NOMO-1 (cell line): ENCODE measurements around the gene ERC2.

Source experiments
- DNase-seq, 2 experiments: peaks; one replicate each; lab custom pipeline; 2025; ENCODE audit not compliant: unreplicated experiment in 2 of 2; lab: John Stamatoyannopoulos, UW

Gene ERC2

DNA sequence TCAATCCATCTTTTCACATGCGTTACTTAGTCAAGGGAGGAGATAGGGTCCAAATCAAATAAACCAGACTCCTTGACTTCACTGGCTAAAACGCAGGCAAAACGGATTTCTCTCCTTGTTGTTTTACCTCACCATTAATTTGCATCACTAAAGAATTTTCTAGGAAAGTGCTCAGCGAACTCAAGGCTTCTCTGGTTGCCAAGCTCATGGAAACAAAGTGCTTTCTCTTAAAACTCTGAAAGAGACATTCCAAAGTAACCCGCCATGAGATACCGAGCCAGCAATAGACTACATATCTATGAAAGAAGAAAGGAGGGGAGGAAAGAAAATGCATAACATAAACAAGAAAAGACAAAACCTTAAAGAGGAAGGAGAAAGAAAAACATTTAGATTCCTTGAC is 769.4 kb downstream of the ERC2 start:
- DNase-seq: no peak

DNA sequence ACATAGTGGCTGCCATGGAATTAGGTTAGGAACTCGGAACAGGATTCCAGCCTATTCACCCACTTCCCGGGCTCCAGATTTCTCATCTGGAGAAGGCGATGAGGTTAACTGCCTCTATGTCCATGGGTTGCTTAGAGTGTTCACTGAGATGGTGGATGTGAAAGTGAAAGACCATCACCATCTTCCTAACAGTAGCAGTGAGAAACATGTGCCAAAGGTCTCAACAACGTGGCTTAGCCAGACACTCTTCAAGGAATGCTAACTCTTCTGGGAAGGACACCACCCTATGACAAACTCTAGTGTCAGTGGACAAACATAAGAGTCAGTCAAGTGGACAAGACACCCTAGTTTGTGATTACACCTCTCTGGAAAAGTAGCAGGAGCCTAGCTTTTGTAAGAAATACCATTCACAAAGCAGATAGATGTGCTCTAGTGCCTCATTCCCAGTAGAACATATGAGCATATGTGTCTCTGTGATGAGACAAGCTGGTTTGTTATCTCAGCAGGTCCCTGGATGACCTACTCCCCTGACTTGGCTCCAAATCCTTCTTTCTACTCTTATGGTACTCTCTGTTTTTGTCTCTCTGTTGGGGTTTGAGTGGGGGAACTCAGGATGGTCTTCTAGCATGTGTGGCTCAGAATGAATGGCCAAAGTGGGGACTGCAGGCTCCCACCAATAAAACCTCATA is 770.9 kb downstream of the ERC2 start:
- no peak for DNase-seq

DNA sequence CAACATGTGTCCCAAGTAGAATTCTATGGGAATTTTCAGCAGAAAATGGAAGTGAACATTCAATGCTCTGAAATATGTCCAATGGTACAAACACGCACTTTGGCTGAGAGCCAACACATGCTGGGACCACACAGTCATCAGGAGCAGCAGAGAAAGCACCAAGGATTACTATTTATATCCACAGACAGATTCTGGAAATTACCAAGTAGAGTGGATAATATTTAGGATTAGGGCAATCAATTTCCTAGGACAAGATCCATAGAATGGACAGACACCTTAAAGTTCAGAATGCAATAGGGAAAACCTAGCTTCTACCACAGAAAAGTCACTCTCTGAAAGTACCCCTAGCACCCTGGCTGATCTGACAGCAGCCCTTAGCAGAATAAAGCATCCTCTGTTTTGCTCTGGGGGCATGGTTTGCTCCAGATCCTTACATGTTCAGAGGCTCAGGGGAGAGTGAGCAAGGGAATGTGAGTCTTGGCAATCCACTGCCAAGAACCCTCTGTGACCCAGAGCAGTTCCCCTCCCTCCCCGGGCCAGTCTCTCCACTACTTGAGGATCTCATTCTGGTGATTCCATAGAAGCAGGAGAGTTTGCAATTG is 775.2 kb downstream of the ERC2 start:
- no peak for DNase-seq

DNA sequence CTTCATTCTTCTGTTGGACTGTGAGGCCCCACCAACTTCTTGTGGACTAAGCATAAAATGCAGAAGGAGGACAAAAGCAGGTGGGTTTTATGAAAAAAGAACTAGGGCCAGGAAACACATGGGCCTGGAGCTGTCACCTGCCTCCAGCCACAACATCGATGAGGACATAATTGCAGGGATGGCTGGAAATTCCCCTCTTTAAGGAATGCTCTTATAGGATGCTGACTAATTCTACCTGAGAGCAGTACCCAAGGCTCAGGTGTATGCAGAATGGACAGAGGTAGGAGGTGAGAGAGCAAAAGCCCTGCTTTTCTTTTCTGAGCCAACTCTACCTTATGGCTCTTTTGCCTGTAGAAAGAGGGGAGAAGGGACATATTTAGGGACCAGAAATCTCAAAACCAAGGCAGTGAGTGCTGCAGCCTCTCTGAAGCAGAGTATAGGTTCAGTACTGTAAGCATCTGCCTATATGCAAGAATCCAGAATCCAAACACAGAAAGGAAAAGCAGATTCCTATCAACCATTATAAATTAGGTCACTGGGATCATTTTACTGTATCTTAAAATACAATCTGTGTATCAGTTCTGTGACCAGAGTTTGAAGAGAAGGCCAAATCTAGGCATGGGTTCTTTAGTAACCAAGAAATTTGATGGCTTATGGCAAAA is 775.8 kb downstream of the ERC2 start:
- no peak for DNase-seq

DNA sequence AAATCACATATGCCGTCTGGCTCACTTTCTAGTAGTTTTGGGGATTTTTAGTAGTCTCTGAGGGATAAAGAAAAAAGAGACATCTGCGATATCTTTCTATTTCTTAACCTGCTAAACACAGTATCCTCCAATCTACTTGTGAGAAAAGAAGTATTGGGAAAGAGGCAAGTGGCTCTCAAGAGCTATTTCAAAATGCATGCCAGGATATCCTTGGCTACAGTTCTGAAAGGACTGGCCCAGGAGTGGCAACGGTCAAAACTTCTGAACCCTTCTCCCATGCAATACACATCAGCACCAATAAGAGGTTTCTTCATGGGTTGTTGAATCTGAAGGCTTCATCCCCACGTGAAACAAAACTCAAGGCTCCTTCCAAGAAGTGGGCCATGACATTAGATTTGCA is 777.1 kb downstream of the ERC2 start:
- no peak for DNase-seq

DNA sequence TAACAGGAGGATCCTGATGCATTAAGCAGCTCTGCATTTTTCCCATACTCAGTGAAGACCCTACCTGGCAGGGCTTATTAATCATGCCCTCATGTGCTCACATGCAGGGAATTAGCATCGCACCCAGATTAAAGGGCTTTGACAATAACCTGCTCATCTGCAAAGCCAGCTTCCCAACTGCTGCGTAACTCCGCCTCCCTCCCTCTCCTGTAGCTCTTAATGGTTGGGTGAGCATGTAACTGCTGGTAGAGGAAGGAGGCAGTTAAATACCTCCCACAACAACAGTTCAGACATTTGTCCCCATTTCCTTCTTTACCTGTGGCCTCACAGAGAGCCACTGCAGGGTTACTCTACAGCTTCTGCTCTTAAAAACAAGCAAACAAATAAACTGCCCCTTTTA is 777.5 kb downstream of the ERC2 start:
- DNase-seq: no peak

DNA sequence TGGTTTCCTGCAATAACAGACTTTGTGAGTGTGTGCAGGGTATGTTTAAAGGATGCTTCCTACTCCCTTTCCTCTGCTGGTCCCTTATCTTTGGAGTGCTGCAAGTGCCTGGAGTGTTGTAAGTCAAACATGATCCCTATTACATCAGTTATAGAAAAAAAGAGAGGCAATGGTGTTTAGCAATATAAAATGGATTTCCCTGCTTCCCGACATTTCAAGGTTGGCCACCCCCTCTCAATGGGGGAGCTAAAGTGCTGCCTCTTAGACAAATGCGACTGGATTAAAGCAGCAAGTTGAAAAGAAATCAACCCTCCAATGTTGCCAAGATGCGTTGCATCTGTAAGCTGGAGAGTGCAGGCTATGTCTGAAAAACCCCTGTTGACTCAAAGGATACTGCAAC is 778.1 kb downstream of the ERC2 start:
- DNase-seq: no peak

DNA sequence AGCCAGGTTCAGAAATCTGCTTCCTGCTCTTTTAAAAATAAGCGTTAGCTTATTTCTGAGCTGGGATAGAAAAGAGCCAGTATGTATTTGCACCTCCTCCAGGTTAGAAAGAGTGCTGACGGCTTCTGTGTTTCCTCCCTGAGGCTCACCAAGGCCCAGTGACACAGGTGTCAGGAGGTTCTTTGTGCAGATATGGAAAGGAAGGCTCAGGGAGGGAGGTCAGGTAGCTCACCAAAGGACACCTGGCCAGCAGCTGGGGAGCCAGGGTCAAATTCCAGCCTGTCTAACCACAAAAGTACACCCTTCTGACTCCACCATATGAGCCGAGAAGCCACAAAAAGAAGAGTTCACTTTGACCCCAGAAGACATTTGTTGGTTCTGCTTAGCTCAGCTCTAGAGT is 780.1 kb downstream of the ERC2 start:
- no peak for DNase-seq

DNA sequence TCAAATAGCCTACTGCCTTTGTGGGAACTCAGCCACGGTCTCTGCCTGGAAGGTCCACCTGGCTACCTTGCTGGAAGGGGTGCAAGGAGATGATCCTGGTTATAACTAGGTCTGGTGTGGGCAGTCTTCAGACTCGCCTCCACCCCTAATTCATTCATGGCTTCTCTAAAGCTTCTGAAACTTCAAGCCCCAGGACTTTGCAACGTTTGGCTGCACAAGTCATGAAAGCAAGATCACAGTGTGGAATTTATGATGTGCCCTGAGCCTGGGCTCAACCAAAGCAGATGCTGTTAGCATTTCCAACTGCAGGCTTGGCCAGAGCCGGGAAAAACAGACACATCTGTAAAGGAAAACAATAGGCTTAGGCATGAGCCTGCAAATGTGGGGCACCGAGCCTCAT is 780.7 kb downstream of the ERC2 start:
- no peak for DNase-seq

DNA sequence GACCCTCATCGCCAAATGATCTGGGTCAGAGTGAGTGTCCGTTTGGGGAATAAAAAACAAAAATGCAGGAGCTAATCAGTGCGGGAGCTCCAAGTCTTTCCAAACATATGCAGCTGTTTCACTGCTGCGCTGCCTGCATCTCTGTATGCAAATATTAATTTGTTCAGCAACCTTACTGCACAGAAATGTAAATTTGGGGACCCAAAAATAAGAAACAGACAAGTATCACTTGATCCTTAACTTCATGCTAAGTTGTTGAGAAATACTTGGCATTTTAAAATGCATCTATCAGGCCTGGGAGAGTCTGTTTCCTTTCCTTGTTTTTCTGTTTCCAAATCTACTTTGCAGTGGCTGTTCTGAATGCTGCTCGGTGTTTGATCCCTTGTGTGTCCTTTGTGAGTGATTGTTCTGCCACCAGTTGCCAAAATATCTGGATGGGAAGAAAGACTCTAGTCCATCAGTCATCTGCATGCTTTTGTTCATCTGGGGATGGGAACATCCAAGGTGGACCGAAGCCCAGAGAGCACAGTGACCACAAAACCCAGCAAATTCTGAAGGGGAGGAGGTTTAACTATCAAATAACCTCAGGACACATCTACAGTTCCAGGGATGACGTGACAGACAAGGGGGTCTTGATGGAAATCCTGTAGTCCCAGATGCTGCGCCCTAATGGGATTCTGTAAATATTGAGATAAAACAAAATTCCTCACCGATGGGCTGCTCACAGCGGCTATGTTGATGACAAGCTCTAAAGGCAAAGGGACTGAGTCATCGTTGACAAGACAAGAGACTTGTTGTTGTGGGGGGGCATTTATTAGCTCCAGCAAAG is 781.6 kb downstream of the ERC2 start:
- no peak for DNase-seq

DNA sequence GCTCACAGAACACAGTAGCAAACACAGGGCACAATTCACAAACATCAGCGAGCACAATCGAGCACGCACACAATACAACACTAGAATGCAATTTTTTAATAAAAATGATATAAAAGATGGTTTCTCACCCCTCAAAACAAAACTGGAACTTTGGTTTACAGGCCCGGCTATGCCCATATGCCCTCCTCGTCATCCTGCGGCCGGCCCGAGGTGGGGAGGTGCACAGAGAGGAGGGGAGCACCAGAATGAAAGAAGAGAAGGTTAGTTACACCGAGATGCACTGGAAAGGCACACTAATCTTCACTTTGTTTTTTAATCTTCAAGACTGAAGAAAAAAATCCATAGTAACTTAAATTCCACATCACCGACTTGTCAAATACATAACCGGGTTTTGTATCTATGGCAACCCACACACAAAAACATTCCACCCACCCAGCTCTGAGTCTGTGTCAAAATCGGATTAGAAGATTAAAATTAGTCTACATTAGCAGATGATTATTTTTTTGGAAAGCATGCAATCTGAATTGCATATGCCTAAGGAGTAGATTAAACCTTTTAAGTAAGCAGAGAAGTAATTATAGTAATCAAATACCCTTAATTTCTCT is 784.5 kb downstream of the ERC2 start:
- no peak for DNase-seq

DNA sequence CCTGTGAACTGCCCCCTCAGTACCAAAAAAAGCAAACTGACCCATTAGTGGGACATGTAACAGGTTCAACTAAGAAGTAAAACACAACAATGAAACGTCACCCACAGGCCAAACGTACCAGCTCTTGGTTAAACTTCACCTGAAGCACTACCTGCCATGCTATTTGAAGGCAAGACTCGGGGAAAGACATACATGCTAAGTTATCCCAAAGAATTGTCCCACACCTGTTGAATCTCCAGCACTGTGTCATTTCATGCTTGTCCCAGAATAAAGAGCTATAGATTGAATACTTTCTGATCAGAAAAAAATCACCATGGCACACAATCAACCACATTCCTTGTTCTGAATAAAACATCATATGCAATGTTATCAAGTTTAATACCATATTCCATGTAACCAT is 785.8 kb downstream of the ERC2 start:
- DNase-seq: no peak

DNA sequence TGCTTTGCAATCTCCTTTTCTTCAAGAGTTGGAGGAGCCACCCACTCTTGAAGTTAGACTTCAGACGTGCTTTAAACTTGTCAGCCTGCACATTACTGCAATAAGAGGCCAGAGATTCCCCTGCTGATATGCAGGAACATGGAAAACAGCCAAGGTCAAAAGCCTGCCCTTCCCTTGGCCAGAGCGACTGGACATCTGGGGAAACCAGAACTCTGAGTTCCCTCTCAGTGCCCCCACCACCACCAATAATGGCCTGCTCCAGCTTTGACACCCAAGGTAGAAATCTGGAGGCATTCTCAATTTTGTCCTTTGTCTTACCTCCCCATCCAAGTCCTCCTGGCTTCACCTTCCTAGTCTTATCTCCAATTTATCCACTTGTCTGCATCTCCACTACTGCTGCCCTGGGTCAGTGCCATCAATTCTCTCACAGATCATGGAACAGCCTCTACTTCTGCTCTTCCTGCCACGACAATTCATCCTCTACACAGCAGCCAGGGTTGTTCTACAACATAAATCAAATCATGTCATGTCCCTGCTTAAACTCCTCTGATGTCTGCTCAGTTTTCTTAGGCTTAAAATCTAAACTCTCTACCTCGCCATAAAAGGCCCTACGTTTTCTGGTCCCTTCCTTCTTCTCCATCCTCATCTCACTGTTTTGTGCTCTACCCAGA is 789.6 kb downstream of the ERC2 start:
- DNase-seq: no peak

DNA sequence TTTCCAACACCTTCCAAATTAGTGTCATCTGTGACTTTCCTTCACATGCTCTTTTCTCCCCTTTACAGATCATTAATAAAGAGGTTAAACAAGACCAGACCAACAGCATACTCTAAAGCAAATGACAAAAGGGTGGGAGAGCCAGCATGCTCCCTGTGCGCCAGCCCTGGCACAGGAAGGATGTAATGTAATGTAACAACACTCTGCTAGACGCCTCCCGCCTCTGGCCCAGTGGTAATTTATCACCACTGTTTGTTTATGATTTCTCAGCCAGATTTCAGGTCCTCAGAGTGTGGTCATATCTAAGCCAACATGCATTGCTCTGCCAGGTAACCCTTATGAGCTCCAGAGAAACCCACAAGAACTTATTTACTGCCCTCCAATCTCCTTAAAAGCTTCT is 791.6 kb downstream of the ERC2 start:
- DNase-seq: no peak

DNA sequence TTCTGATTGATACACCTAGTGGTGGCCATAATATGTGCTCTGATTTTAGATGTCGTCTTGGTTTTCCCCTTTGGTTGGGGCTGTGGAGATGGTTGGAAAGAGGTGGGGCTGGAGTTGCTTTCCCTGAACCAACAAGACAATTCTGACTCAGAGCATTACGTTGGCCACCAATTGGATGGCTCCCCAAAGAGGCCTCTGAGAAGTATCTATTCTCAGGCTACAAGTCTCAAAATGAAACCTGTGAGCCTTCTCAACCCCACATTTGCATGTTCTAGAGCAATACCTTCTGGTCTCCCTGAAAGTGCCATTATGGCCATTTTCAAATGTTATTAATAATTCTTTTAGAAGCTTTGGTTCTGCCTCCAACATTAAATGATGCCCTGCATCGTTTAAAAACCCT is 792.8 kb downstream of the ERC2 start:
- DNase-seq: no peak

DNA sequence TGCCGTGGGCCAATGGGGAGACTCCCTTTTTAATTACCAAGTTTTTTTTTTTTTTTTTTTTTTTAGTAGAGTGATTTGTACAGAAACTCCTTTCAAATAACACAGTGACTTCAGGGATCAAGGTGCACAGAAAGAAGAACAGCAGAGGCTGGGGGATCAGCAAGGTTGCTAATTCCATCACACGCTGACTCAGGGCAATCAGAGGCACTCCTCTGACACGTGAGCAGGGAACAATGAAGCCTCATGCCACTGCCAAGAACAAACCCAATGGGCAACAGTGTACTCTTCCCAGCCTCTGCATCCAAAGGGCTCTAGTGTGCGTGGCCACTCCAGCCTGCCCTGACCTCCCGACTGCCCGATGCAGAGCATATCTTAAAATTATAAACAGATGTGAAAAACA is 794.5 kb downstream of the ERC2 start:
- no peak for DNase-seq

DNA sequence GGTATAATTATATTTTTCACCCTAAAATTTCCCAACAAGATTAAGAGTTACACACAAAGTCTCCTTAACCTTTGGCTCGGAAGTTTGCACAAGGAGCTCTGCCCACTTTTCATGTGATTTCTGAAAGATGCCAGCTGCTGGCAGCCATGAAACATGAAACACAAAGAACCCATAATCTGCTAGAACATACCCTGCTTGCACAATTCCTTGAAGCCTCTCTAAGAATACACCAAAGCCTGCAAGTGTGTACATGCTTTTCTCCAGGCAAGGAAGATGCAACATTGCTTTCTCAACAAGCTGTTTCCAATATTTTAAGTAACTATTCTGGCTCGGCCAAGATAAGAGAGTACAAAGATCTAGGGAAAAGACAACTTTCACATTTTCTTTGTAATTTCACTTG is 799.1 kb downstream of the ERC2 start:
- DNase-seq: no peak

DNA sequence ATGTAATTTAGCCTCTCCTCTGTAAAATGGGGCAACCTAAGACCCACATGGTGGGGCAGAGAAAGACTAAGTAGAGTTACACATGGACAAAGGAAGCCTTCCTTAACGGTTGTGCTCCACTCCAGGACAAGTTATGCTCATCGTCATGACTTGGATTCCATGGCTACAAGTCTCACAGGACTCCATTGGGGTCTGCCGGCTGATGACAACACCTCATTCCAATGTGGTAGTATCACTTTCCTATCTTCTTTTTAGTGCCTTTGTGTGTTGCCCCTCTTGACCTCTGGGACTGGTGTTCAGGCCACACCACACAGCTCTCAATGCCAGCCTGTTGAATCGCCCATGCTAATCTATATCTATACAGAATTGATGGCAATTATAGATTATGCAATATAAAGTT is 799.9 kb downstream of the ERC2 start:
- no peak for DNase-seq

DNA sequence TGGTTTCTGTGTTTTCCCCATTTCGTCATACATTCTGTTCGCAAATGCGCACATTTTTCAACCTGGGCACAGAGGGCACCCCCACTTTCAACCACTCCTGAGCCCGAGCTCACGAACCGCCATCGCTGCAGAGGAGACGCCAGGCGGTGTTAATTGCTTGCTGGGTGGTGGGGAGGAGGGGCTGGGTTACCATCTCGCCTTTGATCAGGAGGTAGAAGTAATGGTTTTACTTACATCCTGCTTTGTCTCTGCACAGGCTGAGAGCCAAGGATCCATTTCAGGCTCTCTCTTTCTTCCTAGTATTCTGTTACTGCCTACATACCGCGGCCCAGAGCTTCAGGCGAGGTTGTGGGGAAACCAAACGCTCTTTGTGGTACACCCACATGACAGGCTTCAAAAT is 803.9 kb downstream of the ERC2 start:
- DNase-seq: no peak

DNA sequence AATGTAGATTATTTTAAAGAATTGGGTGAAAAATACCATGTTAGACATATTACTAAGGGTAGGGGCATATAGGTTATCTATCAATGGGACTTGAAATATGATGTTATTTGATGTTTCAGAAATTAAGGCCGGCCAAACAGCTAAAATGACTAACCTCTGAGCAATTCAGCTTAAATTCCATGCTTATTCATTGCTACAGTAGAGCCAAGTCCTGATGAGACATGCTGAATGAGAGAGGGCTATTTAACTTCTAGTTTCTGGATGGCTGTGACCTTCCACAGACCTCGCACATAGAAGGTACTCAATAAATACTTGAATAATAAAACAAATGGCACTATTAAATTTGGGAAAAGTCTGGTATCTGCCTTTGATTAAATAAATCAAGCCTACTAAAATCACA is 805.6 kb downstream of the ERC2 start:
- no peak for DNase-seq

DNA sequence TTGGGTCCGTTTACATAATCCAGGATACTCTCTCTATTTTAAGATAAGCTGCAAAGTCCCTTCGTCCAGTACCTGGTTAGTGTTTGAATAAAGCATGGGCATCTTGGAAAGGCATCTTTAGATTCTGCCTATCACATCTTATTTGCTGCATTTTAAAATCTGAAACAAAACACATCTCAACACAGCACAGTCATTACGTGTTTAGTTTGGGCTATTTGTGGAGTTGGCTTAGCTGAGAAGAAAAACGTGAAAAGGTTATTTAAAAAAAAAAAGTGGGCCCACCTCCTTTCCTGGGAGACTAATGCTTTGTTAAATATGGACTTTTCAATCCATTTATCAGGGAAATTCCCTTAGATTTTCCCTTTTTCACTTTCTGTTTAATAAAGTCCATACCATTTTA is 806.7 kb downstream of the ERC2 start:
- no peak for DNase-seq
